ENCODE results near the gene KCNAB1. TPM values are rescaled to one million over a fixed set of nuclear protein-coding genes. Genes with fewer than 3 reads are reported as not detected.

Gene KCNAB1
- total and polyA plus RNA-seq, 10 of the 15 experiments (the other 5 are each of a cell fraction or from before 2014, with no cell fraction given): 0.11 to 0.69 (median 0.43) TPM; not detected in 6

DNA sequence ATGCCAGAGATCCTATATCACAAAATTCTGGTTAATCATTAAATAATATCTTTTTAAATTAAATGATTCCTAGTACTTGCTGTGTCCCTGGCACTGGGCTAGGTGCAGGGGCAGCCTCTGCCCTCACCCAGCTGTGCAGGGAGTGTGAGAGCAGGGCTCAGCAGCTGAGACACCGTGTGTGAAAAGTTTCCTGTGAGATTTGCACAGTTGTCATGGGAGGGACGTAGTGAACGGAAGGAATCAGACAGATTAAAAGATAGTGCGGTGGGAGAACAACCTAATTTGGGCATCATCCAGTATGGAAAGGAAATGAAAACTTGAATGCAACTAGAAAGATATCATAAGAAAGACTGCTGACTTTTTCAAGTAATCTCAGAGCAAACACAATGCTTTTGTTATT lies 230.4 kb downstream of the KCNAB1 start:
- ATAC-seq: no peak
- SMC1A ChIA-PET (ENCODE audit: uncharacterized antibody, unreplicated experiment): no interaction called here
- H2AFZ ChIP-seq (ENCODE audit: control insufficient read depth, low read depth, low read length): no peak overlapping the region
- 25% methylated on average over 4 of the region's 4 CpGs for WGBS (ENCODE audit: insufficient coverage, insufficient replicate concordance, low lambda C conversion rate, missing lambda C conversion rate)
- H3K9ac ChIP-seq (ENCODE audit: control insufficient read depth, insufficient read depth, low read length): no peak overlapping the region
- no peaks in the 10 kb centered on the region for H3K4me1 ChIP-seq (ENCODE audit: control insufficient read depth, insufficient read depth, low read length)
- RAD21 ChIA-PET (ENCODE audit: unreplicated experiment): no interaction called here
- no peaks in the 10 kb centered on the region; a peak in 1 of 4 replicates for H3K27me3 ChIP-seq (replicated peaks in 1 of 2; ENCODE audit: control insufficient read depth in 2 of 2, insufficient read depth in 2 of 2, low read length in 1 of 2)
- no peaks in the 10 kb centered on the region for H3K79me2 ChIP-seq (ENCODE audit: control insufficient read depth, insufficient read depth, low read length)
- BruUV-seq (replicated peaks): no TSS peak
- H3K4me2 ChIP-seq (ENCODE audit: control insufficient read depth, insufficient read depth): no peak overlapping the region
- H4K20me1 ChIP-seq (ENCODE audit: control insufficient read depth, insufficient read depth): no peaks in the 10 kb centered on the region; the same call in 1 of the 2 replicates
- in situ Hi-C loops (cut with MboI): no loop called here
- intact Hi-C loops (cut with micrococcal nuclease; ENCODE audit: unreplicated experiment): no loop called here
- CTCF ChIA-PET: no interaction called here
- no peak for TF ChIP-seq SRF (IDR thresholded peaks at IDR 0.05; ENCODE audit: low read depth in 2 of 2, low read length in 2 of 2)
- TF ChIP-seq, protein P1, sequence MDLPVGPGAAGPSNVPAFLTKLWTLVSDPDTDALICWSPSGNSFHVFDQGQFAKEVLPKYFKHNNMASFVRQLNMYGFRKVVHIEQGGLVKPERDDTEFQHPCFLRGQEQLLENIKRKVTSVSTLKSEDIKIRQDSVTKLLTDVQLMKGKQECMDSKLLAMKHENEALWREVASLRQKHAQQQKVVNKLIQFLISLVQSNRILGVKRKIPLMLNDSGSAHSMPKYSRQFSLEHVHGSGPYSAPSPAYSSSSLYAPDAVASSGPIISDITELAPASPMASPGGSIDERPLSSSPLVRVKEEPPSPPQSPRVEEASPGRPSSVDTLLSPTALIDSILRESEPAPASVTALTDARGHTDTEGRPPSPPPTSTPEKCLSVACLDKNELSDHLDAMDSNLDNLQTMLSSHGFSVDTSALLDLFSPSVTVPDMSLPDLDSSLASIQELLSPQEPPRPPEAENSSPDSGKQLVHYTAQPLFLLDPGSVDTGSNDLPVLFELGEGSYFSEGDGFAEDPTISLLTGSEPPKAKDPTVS (IDR thresholded peaks at IDR 0.05; ENCODE audit: low read depth, low read length): no peak
- no peak for TF ChIP-seq EGR1 (IDR thresholded peaks at IDR 0.05; ENCODE audit: borderline replicate concordance in 1 of 2, low read depth in 2 of 2, low read length in 2 of 2)
- no peak for TF ChIP-seq SREBF1 (IDR thresholded peaks at IDR 0.05; ENCODE audit: low read length)
- TF ChIP-seq BCL11A (IDR thresholded peaks at IDR 0.05; ENCODE audit: low read depth, low read length): no peak
- TF ChIP-seq ZNF217 (IDR thresholded peaks at IDR 0.05): no peak
- TF ChIP-seq WRNIP1 (IDR thresholded peaks at IDR 0.05; ENCODE audit: borderline replicate concordance, low read depth, low read length): no peak
- TF ChIP-seq ATF7 (IDR thresholded peaks at IDR 0.05; ENCODE audit: low read depth): no peak
- FAIRE-seq: no peak
- H3K36me3 ChIP-seq (ENCODE audit: control insufficient read depth in 2 of 2, insufficient read depth in 2 of 2, low read length in 1 of 2): no peaks in the 10 kb centered on the region
- no peaks in the 10 kb centered on the region for H3K9me3 ChIP-seq (replicated peaks; ENCODE audit: control insufficient read depth, insufficient read depth, low read length)
- no peak overlapping the region for H3K27ac ChIP-seq (ENCODE audit: control insufficient read depth, insufficient read depth)
- POLR2A ChIA-PET: no interaction called here
- no peak for DNase-seq (ENCODE audit: low read depth, low spot score)
- no peak overlapping the region for H3K4me3 ChIP-seq
